IPS DF 19.7 (cell line): ENCODE measurements around the gene MIB1.
"Not testable (repeated sequence)": the region's sequence is repeated elsewhere in the genome, so short reads cannot be mapped to it uniquely, and the experiment has no call there.

Experiments
- DNase-seq: peaks from one replicate; pipeline ENCODE4 v3.0.0-alpha.2; 2013; ENCODE audit warnings: low read depth, low spot score

Gene MIB1

DNA sequence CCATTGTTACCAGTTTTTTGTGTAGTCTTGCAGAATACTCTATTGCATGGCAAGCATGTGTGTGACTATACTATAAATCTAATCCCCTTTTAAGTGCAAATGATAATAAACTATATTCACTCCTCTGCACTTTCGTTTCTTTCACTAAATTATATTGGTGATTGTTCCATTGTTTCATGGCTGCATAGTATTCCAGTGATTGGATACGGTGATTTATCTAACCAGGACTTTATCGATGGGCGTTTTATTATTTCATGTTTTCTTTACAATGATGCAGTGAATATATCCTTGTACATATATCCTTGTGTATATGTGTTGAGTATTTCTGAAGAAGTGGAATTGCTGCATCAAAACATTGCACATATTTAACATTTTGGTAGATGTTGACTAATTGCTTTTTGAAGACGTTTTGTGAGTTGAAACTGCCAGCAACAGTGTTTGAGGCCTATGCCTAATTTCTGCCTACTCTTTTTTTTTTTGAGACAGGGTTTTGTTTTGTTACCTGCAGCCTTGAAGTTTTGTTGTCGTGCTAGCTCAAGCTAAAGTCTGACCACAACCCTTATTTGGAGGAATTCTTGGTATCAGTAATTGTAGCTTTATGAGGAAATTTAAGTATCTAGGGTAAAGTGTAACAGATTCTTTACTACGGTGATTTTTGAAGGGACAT lies 2.7 kb downstream of the MIB1 start:
- DNase-seq = no peak

DNA sequence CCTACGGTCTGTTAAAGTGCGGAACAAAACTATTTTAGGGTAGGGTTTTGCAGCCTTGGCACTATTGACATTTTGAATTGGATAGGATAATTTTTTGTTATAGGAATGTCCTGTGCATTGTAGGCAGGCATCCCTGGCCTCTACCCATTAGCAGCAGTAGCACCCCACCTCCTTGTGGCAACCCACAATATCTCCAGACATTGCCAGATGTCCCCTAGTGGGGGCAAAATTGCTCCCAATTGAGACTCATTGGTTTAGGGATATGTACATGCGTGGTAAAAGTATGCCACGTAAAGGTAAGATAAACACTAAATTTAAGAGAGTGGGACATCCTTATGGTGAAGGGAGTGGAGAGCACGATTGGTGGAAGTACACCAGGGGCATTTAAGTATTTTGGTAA lies 4.6 kb downstream of the MIB1 start:
- no peak for DNase-seq

DNA sequence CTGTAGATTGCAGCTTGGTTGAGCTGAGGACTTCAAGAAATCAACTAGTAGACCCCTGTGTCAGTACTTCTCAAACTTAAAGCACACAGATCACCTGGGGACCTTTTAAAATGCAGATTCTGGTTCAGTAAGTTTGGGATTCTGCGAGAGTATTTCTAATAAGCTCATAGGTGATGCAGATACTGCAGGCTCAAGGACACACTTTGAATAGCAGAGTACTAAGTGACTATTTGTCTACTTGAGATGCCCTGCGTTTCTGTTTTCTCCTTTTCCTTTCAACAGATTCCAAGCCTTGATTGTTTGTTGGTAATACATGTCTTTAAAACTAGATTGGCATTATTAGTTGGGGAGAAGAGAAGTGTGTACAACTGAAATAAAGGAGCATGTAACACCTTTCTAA lies 6.7 kb downstream of the MIB1 start:
- DNase-seq = no peak

DNA sequence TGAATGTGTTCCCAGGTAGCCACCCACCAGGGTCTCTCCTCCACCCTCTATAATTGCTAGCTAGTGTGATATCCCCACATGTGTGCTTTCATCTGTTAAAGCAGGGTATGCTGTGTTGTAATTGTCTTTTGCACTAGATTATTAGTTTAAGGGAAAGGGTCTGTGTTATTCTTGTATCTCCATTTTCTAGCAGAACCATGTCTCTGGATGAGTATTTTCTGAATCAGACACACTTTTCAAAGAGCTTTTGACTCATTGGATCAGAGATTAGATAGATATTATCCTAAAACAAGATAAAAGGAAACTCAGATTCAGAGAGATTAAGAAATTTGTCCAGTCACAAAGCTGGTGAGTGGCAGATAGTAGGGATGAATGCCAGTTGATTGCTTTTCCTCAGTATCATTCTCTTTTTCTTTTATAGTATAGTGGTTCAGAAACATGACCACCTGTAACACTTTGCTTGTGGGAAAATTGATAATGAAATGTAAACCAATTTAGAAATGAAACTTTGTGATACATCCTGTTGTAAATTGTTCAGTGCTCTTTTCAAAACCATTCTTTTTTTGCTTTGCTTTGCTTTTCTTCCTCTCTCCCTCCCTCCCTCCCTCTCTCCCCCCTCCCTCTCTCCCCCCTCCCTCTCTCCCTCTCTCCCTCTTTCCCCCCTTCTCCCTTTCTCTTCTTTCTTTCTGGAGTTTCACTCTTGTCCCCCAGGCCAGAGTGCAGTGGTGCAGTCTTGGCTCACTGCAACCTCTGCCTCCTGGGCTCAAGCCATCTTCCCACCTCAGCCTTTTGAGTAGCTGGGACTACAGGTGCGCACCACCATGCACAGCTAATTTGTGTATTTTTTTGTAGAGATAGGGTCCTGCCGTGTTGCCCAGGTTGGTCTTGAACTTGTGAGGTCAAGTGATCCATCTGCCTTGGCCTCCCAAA lies 7.4 kb downstream of the MIB1 start:
- DNase-seq = no peak

DNA sequence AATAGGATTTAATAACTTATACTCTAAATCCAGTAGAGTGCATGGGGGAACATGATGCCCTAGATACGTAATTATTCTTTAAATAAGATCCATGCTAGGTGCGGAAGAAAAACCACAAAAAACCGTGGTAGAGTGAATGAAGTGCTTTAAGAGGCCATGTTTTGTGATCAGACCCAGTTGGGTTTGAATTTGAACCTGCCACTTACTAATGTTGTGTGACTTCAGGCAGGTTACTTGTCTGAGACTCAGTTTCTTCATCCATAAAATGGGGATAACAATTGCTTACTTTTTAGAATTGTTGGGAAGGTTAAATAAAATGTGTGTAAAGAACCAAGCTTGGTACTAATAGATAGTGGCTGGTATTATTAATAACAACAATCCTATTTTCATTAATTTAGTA lies 17.2 kb downstream of the MIB1 start:
- no peak for DNase-seq

DNA sequence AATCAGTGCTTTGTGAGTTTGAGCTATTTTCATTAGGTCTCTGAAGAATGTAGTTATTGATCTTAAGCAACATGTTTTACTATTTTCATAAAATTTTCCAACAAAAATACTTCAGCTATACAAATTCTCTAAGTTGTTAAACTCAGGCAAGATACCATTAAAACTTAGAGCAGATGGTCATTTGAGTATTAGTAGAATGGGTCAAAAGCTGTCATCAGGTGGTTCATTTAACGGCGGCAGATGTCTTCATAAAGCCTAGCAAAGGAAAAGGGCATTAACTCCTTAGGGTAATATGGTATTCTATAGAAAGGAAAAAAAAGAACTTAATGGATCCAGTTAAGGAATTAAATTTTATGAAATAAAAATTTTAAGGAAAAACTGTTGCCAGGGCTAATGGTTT lies 19.2 kb downstream of the MIB1 start:
- no peak for DNase-seq

DNA sequence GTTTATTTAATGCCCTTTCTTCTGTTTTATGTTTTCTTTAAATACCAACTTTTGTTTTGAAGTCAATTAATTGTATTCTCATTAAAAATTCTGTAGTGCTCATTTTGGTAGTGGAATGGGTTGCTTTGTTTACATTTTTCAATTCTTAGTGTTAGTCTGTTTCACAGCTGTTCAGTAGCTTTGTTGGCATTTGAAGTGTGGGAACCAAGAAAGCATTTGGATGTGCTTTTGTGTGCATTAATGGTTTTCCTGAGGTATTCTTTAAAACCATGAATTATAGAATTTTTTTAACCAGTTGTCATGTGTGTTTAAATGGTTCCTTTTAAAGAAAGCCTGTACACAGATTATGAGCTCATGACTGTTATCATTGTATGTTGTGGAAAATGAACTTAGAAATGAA lies 19.7 kb downstream of the MIB1 start:
- no peak for DNase-seq

DNA sequence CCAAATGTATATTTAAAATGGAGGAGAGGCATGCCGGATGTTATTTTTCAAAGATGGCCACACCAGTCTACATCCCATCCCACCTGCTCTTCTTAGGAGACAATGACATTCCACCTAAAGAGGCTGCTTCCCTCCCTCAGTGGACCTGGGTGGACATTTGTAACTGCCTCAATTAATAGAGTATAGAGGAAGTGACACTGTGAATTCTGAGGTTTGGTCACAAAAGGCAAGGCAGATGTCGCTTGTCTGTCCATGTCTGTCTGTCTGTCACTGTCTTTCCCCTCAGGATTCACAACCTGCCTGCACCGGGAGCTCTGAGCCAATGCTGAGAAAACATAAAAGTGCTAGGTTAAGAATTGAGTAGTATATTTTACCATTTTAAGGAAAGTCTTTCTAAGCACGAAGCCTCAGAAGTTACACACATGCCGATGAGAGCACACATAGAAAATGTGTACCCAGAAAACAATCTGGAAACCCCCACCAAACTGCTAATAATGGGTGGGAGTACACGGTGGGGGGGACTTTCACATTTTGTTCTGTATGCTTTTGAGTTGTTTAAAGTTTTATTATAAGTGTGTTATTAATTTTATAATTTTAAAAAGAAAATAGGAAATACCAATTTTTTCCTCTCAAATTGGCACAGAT lies 21.0 kb downstream of the MIB1 start:
- no peak for DNase-seq

DNA sequence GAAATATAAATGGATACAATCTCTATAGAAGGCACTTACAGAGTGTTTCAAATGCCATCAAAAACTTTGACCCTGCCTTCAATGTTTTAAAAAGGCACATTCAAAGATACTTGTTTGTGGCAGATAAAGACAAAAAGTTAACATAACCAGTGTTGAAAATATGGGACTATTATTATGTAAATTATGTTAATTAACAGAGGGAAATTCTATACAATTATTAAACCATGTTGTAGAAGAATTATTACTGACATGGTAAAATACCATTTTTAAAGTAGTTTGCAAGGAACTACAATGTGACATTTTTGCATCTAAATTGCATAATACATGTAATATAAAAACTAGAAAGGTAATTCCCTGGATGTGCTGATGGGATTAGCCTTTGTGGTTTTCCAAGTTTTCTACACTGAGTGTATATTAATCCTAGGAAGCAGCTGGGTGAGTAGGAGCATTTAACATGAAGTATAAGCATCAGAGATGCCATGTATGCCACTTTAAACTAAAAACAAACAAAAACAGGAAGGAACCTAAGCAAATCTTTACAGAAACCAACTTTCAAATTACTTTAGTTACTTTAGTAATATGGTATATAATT lies 21.7 kb downstream of the MIB1 start:
- no peak for DNase-seq

DNA sequence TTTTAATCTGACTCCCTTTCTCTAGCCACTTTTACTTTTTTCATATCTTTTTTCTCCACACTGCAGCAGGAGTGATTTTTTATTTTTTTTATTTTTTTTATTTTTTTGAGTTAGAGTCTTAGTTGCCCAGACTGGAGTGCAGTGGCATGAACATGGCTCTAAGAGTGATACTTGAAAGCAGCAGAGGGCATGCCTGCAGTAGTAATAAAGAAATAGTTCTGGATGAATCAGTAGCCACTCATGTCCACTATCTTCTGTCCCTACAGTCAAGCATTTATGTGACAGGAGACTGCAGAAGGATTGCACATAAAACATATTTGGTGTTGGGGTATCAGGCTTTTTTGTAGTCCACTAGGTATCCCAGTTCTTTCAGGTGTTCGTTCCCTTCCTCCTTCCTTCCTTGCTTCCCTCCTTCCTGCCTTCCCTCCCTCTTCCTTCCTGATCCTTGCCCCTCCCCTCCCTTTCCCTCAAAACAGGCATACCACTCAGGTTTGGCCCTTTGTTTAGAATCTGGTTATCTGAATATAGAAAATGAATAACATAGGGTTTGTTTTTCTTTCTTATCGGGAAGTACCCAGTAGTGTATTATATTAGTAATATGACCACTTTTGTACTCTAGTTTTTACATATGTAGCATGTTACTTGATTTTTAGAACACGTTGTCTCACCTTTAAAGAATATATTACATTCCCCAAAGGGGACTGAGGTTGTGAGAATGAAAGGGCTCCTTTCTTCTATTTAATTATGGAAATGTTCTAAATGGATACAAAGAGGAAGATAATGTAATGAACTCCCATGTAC lies 23.5 kb downstream of the MIB1 start:
- DNase-seq = no peak

DNA sequence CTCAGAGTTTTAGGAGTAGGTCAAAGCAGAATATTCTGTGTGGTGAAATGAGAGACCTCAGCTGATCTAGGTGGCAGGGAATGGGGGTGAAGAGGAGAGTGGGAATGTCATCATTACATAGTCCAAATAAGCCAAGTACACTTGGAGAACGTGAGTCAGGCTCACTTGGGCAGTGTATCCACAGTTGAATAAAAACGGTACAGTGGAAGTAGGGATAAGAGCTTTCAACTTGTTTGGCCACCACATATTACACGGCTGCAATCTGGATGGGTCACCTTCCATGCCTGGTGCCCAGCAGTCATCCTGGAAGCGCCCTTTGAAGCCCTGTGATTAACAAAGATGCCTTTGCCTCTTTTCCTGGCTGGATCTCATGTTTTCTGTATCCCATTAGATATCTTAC lies 28.6 kb downstream of the MIB1 start:
- no peak for DNase-seq

DNA sequence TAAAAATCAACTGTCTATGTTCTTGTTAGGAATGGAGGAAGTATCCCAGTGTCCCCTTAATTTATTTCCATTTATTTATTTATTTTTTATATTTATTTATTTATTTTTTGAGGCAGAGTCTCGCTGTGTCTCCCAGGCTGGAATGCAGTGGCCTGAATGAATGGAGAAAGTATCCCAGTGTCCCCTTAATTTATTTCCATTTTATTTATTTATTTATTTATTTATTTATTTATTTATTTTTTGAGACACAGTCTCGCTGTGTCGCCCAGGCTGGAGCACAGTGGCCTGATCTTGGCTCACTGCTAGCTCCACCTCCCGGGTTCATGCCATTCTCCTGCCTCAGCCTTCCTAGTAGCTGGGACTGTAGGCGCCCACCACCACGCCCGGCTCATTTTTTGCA lies 34.1 kb downstream of the MIB1 start:
- DNase-seq = no peak

DNA sequence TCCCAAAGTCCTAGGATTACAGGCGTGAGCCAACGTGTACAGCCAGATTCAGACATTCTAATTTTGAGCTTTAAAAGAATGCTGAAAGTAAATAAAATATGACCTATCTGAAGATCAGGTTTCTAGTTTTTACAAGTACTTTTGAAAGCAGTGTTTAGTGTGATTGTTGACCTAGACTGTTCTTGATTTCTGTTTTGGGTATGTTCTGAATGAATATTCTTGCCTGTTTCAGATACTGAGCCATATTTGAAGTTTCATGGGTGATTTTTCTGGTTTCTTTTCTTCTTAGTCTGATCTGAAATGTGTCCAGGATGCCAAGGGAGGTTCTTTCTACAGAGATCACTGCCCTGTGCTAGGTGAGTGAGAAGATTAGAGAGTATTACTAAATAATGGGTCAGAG lies 37.2 kb downstream of the MIB1 start:
- DNase-seq = no peak

DNA sequence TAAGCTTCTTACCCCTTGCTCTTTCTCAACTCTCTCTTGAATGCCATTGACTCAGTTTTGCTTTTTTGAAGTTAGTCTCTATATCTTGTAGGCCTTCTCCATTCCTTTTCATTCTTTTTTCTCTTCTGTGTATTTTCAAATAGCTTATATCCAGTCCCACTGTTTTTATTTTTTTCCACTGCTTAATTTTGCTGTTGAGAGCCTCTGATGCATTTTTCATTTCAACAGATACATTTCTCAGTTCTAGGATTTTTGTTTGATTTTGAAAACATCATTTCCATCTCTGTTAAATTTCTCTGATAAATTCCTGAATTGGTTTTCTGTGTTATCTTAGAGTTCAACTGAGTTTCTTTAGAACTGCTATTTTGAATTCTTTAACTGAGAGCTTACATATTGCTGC lies 45.9 kb downstream of the MIB1 start:
- no peak for DNase-seq

DNA sequence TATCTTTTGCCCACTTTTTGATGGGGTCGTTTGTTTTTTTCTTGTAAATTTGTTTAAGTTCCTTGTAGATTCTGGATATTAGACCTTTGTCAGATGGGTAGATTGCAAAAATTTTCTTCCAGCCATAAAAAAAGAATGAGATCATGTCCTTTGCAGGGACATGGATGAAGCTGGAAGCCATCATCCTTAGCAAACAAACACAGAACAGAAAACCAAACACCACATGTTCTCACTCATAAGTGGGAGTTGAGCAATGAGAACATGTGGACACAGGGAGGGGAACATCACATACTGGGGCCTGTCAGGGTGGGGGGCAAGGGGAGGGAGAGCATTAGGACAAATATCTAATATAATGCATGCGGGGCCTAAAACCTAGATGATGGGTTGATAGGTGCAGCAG lies 55.5 kb downstream of the MIB1 start:
- DNase-seq = not testable (repeated sequence)

DNA sequence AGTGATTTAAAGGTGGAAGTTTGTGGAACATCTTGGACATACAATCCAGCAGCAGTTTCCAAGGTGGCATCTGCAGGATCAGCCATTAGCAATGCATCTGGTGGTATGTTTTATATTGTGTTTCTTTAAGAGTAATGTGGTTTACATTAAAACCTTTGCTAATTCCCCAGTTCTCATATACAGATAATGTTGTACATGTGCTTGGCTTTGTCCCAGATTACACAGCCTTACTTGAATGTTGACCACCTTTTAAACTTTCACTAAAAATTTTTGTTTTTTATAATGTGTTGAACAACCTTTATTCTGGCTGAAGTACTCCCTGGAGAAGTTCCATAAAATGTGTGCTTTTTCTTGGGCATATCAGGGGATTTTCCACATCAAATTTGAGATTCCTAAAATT lies 57.5 kb downstream of the MIB1 start:
- no peak for DNase-seq

DNA sequence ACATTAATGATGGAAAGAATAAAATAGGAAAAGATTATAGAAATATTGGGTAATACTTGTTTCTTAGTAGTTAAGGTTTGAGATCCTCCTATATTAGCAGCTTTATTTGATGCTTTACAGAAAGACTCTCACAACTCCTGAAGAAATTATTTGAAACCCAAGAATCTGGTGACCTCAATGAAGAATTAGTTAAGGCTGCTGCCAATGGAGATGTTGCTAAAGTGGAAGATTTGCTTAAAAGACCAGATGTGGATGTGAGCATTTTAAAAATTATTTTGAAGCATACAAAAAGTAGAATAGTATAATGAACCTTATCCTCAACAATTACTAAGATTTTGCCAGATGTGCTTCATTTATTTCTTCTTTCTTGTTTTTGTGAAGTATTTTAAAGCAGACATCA lies 59.1 kb downstream of the MIB1 start:
- DNase-seq = no peak

DNA sequence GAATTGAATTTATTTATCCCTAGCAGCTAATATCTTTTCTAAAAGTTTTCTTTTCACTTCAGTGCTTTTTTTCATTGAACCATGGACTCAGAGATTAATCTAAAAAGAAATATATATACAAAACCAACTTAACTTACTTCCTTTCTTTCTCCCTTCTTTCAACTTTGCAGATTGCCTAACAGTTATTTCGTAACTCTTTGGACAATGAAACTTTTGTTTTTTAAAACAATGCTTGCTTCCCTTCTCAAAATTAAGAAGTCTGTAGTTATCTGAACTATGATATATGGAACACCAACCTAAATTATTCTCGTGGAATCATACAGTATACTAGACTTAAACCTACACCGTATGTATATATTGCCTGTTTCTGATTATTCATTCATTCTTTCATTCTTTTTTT lies 62.9 kb downstream of the MIB1 start:
- DNase-seq = no peak

DNA sequence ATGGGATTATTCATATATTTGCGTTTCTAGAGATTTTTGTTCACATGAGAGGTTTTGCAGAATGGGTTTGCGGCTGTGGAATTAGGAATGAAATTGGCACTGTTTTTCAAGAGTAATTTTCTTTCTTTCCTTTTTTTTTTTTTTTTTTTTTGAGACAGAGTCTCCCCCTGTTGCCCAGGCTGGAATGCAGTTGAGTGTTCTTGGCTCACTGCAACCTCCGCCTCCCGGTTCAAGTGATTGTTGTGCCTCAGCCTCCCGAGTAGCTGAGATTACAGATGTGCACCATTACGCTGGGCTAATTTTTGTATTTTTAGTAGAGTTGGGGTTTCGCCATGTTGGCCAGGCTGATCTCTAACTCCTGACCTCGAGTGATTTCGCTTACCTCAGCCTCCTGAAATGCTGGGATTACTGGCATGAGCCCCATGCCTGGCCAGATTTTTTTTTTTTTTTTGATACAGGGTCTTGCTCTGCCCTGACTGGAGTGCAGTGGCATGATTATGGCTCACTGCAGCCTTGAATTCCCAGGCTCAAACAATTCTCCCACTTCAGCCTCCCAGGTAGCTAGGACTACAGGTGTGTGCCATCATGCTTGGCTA lies 65.3 kb downstream of the MIB1 start:
- DNase-seq = no peak

DNA sequence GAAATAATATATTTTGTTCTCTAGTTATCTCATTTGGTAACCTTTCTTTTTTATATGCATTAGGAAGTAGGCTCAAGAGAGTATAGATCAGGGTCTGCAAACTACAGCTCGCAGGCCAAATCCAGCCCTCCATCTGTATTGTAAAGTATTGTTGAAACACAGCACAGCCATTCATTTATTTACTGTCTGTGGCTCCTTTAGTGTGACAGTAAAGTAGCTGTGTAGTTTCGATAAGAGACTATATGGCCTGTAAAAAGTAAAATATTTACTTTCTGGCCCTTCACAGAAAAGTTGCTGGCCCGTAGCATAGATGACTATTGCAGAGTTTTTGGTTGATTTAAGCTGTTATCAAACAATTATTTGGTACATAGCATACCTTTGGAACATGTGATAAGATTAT lies 67.6 kb downstream of the MIB1 start:
- DNase-seq = no peak

DNA sequence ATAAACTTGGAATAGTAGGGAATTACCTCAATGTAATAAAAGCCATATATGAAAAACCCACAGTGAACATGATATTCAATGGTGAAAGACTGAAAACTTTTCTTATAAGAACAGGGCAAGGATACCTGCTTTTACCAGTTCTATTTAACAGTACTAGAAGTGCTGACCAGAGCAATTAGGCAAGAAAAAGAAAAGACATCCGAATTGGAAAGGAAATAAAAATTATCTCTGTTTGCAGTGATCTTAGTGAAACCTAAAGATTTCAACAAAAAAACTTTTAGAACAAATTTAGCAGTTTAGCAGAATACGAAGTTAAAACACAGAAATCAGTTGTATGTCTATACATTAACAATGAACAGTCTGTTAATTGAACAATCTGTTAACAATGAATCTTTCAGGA lies 69.1 kb downstream of the MIB1 start:
- no peak for DNase-seq
